GM18951 (cell line): ENCODE measurements around the gene OR51S1.
"Not testable (repeated sequence)": the region's sequence is repeated elsewhere in the genome, so short reads cannot be mapped to it uniquely, and the experiment has no call there.

Source experiments
- POLR2A ChIP-seq: IDR thresholded peaks from 4 replicates; pipeline ENCODE4 v1.6.1; 2011; ENCODE audit warnings: mild to moderate bottlenecking; ENCODE audit not compliant: insufficient read length, insufficient read depth; ENCODE audit errors: extremely low read depth
- in situ Hi-C: fragments of 300-500 bp; cut with MboI; formaldehyde crosslinking; loops from one replicate; pipeline ENCODE4 v1.12.0; 2022; ENCODE audit warnings: low sequenced_read_pairs, mixed read lengths, inconsistent platforms; ENCODE audit not compliant: unreplicated experiment

Gene OR51S1

GRCh38 chr11:4848908-4849532 lies at the start of gene OR51S1:
Gene OR51S1, minus strand, starts transcription at chr11:4849208. Its CDS starts 0 bp downstream, at chr11:4849208.
- TF ChIP-seq POLR2A = no peak
- in situ Hi-C loops = no loop called here

- TF ChIP-seq POLR2A = no peak
- in situ Hi-C loops = no loop called here
Measured at GRCh38 chr11:4891996-4892640, 43.1 kb upstream of the OR51S1 start.

- TF ChIP-seq POLR2A = no peak
- in situ Hi-C loops = no loop called here
Measured at GRCh38 chr11:4890279-4890678, 41.3 kb upstream of the OR51S1 start.

GRCh38 chr11:4887591-4887990 lies 38.6 kb upstream of the OR51S1 start:
- in situ Hi-C loops = no loop called here
- TF ChIP-seq POLR2A = no peak

- no peak for TF ChIP-seq POLR2A
- in situ Hi-C loops = no loop called here
Measured at GRCh38 chr11:4886186-4886585, 37.2 kb upstream of the OR51S1 start.

- in situ Hi-C loops = no loop called here
- no peak for TF ChIP-seq POLR2A
Measured at GRCh38 chr11:4884361-4884760, 35.4 kb upstream of the OR51S1 start.

- TF ChIP-seq POLR2A = no peak
- in situ Hi-C loops = no loop called here
Measured at GRCh38 chr11:4882543-4882942, 33.5 kb upstream of the OR51S1 start.

- no peak for TF ChIP-seq POLR2A
- in situ Hi-C loops = no loop called here
Measured at GRCh38 chr11:4881860-4882500, 33.0 kb upstream of the OR51S1 start, which contains the start of gene OR51T1. Gene OR51T1, plus strand, starts transcription at chr11:4881900. Its CDS starts 0 bp downstream, at chr11:4881900.

GRCh38 chr11:4881188-4881587 lies 32.2 kb upstream of the OR51S1 start:
- TF ChIP-seq POLR2A = no peak
- in situ Hi-C loops = no loop called here

GRCh38 chr11:4865855-4866254 lies 16.8 kb upstream of the OR51S1 start:
- no peak for TF ChIP-seq POLR2A
- in situ Hi-C loops = no loop called here

GRCh38 chr11:4863876-4864275 lies 14.9 kb upstream of the OR51S1 start:
- in situ Hi-C loops = no loop called here
- no peak for TF ChIP-seq POLR2A

GRCh38 chr11:4862447-4863236 lies 13.6 kb upstream of the OR51S1 start:
- TF ChIP-seq POLR2A = no peak
- in situ Hi-C loops = no loop called here

GRCh38 chr11:4854286-4854685 lies 5.3 kb upstream of the OR51S1 start:
- in situ Hi-C loops = not testable (repeated sequence)

- in situ Hi-C loops = no loop called here
- no peak for TF ChIP-seq POLR2A
Measured at GRCh38 chr11:4851033-4851432, 2.0 kb upstream of the OR51S1 start.
